Measurements from ENCODE around the gene CENPVL1.
"Not testable (repeated sequence)": the region's sequence is repeated elsewhere in the genome, so short reads cannot be mapped to it uniquely, and the experiment has no call there.

The CENPVL1 gene

GRCh38 chrX:51710277-51711164 lies at the start of gene CENPVL1:
TSS of gene CENPVL1 (plus strand) at chrX:51710512. CDS start at chrX:51710512, 0 bp downstream.
- not testable (repeated sequence) for DNase-seq

- DNase-seq = no peak
Measured at GRCh38 chrX:51665981-51666380, 44.3 kb upstream of the CENPVL1 start.

- not testable (repeated sequence) for DNase-seq
Measured at GRCh38 chrX:51679689-51680433, 30.5 kb upstream of the CENPVL1 start.

- not testable (repeated sequence) for DNase-seq
Measured at GRCh38 chrX:51681808-51682719, 28.2 kb upstream of the CENPVL1 start.

GRCh38 chrX:51682720-51683062 lies 27.6 kb upstream of the CENPVL1 start, which contains the start of gene CENPVL2:
TSS of gene CENPVL2 (minus strand) at chrX:51682831. CDS start at chrX:51682831, 0 bp downstream.
- not testable (repeated sequence) for DNase-seq

- no peak for DNase-seq
Measured at GRCh38 chrX:51694254-51694653, 16.1 kb upstream of the CENPVL1 start.

GRCh38 chrX:51697397-51697796 lies 12.9 kb upstream of the CENPVL1 start:
- no peak for DNase-seq

GRCh38 chrX:51712943-51713647 lies 2.8 kb downstream of the CENPVL1 start:
- not testable (repeated sequence) for DNase-seq

- no peak for DNase-seq
Measured at GRCh38 chrX:51728202-51728601, 17.9 kb downstream of the CENPVL1 start.

- no peak for DNase-seq
Measured at GRCh38 chrX:51737091-51737490, 26.8 kb downstream of the CENPVL1 start.

- DNase-seq = no peak
Measured at GRCh38 chrX:51742586-51742985, 32.3 kb downstream of the CENPVL1 start.

GRCh38 chrX:51743179-51743957 lies 33.1 kb downstream of the CENPVL1 start, which contains the start of gene GSPT2:
TSS of gene GSPT2 (plus strand) at chrX:51743442. CDS start at chrX:51743627, 185 bp downstream.
- DNase-seq = peak; percentile 60 to 63

GRCh38 chrX:51747671-51748070 lies 37.4 kb downstream of the CENPVL1 start:
- DNase-seq = no peak

- DNase-seq = no peak
Measured at GRCh38 chrX:51759055-51759839, 48.9 kb downstream of the CENPVL1 start.

- no peak for DNase-seq
Measured at GRCh38 chrX:51760657-51761056, 50.3 kb downstream of the CENPVL1 start.
